HG03196 (cell line): ENCODE data around the gene EIF2B2.

ENCODE experiments used
- ATAC-seq: cut with Tn5 transposase; IDR thresholded peaks from one replicate; pipeline ENCODE4 v1.9.1; 2021; ENCODE audit not compliant: unreplicated experiment

The EIF2B2 gene

GRCh38 chr14:74973905-74974363, 28.8 kb upstream of the EIF2B2 start:
- ATAC-seq: no peak

GRCh38 chr14:74974364-74975058, 28.2 kb upstream of the EIF2B2 start:
- ATAC-seq: no peak

- ATAC-seq: no peak
These were observed 27.5 kb upstream of the EIF2B2 start for GRCh38 chr14:74975059-74975810.

GRCh38 chr14:74976264-74977113, 26.2 kb upstream of the EIF2B2 start:
- ATAC-seq: no peak

GRCh38 chr14:74977164-74977900, 25.4 kb upstream of the EIF2B2 start:
- ATAC-seq: no peak

GRCh38 chr14:74977901-74978385, 24.8 kb upstream of the EIF2B2 start:
- no peak for ATAC-seq

GRCh38 chr14:74978416-74978947, 24.2 kb upstream of the EIF2B2 start:
- ATAC-seq: no peak

- ATAC-seq: no peak
These were observed 23.7 kb upstream of the EIF2B2 start for GRCh38 chr14:74979029-74979428.

- ATAC-seq: no peak
These were observed 23.0 kb upstream of the EIF2B2 start for GRCh38 chr14:74979442-74980397.

- no peak for ATAC-seq
These were observed 22.4 kb upstream of the EIF2B2 start for GRCh38 chr14:74980398-74980730.

- no peak for ATAC-seq
These were observed 21.8 kb upstream of the EIF2B2 start for GRCh38 chr14:74980731-74981461.

GRCh38 chr14:74981462-74981782, 21.3 kb upstream of the EIF2B2 start:
- ATAC-seq: no peak

GRCh38 chr14:74981833-74982232, 20.9 kb upstream of the EIF2B2 start:
- no peak for ATAC-seq

- ATAC-seq: no peak
These were observed 20.1 kb upstream of the EIF2B2 start for GRCh38 chr14:74982661-74983060.

GRCh38 chr14:74983343-74983742, 19.4 kb upstream of the EIF2B2 start:
- no peak for ATAC-seq

GRCh38 chr14:74984236-74985027, 18.3 kb upstream of the EIF2B2 start:
- no peak for ATAC-seq

GRCh38 chr14:74985028-74985310, 17.8 kb upstream of the EIF2B2 start:
- ATAC-seq: no peak

- no peak for ATAC-seq
These were observed 16.9 kb upstream of the EIF2B2 start for GRCh38 chr14:74985806-74986205.
